Measurements from ENCODE around the gene UBE2V1. TPM values are rescaled to one million over a fixed set of nuclear protein-coding genes. Genes with fewer than 3 reads are reported as not detected.

The UBE2V1 gene
- total and polyA plus RNA-seq, 2 of the 13 experiments (the other 11 are each of a cell fraction or from before 2014, with no cell fraction given): 81.3 to 132 TPM

DNA sequence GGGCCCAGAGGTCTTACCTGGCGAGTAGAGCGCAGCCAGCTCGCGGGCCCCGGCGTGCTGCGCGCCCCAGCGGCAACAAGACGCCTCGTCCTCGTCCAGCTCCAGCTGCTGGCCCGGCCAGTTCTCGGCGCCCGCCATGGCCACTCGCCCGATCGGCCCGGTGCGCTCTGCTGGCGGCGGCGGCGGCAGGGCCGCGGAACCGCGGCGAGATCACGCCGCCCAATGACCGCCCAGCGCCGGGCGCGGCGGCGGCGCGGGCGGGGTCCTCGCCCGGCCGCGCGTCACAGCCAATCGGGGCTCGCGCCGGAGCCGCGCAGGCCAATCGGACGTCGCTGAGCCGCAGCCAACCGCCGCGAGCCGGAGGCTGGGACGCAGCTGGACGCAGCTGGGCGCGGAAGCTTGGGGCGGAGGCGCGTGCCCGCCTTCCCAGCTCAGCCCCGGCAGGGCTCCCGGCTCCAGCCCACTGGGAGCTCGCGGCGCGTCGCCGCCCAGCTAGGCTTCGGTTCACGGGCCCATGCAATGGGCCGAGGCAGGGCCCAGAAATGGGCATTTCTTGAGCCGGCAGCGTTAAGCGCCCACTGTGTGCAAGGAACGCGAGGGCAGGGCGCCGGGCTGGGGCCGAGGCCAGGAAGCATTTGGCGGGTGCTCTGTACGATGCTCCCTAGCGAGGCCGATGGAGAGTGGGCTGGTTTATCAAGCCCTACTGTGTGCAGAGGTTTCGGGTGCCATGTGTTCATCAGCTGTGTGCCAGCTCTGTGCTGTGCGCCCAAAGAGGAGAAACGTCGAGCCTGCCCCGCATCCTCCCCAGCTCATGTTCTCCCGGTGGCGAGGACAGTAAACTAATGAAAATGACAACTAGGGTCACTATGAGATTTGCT is 40.8 kb upstream of the UBE2V1 start, which contains the start of gene PEDS1 (continued):
- TF ChIP-seq, protein P1, sequence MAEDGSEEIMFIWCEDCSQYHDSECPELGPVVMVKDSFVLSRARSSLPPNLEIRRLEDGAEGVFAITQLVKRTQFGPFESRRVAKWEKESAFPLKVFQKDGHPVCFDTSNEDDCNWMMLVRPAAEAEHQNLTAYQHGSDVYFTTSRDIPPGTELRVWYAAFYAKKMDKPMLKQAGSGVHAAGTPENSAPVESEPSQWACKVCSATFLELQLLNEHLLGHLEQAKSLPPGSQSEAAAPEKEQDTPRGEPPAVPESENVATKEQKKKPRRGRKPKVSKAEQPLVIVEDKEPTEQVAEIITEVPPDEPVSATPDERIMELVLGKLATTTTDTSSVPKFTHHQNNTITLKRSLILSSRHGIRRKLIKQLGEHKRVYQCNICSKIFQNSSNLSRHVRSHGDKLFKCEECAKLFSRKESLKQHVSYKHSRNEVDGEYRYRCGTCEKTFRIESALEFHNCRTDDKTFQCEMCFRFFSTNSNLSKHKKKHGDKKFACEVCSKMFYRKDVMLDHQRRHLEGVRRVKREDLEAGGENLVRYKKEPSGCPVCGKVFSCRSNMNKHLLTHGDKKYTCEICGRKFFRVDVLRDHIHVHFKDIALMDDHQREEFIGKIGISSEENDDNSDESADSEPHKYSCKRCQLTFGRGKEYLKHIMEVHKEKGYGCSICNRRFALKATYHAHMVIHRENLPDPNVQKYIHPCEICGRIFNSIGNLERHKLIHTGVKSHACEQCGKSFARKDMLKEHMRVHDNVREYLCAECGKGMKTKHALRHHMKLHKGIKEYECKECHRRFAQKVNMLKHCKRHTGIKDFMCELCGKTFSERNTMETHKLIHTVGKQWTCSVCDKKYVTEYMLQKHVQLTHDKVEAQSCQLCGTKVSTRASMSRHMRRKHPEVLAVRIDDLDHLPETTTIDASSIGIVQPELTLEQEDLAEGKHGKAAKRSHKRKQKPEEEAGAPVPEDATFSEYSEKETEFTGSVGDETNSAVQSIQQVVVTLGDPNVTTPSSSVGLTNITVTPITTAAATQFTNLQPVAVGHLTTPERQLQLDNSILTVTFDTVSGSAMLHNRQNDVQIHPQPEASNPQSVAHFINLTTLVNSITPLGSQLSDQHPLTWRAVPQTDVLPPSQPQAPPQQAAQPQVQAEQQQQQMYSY (CRISPR knock-in tag; IDR thresholded peaks at IDR 0.05): 0 out of 2 replicates have a peak, but pooled peaks have one; percentile 11
- TF ChIP-seq RARA (CRISPR knock-in tag; IDR thresholded peaks at IDR 0.05) (peak; percentile 47), SNAI1 (CRISPR knock-in tag; IDR thresholded peaks at IDR 0.05; ENCODE audit: borderline replicate concordance) (0 out of 2 replicates have a peak, but pooled peaks have one; percentile 86), ZNF607 (CRISPR knock-in tag; IDR thresholded peaks at IDR 0.05; ENCODE audit: borderline replicate concordance) (peak; percentile 100), ZNF577 (CRISPR knock-in tag; IDR thresholded peaks at IDR 0.05; ENCODE audit: borderline replicate concordance, low read depth) (peak; percentile 49; the same call in 1 of the 2 replicates)
- TF ChIP-seq, protein P2, sequence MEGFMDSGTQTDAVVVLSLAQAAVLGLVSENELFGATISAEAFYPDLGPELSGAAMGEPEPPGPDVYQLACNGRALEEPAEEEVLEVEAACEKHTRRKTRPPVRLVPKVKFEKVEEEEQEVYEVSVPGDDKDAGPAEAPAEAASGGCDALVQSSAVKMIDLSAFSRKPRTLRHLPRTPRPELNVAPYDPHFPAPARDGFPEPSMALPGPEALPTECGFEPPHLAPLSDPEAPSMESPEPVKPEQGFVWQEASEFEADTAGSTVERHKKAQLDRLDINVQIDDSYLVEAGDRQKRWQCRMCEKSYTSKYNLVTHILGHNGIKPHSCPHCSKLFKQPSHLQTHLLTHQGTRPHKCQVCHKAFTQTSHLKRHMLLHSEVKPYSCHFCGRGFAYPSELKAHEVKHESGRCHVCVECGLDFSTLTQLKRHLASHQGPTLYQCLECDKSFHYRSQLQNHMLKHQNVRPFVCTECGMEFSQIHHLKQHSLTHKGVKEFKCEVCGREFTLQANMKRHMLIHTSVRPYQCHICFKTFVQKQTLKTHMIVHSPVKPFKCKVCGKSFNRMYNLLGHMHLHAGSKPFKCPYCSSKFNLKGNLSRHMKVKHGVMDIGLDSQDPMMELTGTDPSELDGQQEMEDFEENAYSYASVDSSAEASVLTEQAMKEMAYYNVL (CRISPR knock-in tag; IDR thresholded peaks at IDR 0.05; ENCODE audit: borderline replicate concordance): 0 out of 2 replicates have a peak, but pooled peaks have one; percentile 20
- TF ChIP-seq, protein P3, sequence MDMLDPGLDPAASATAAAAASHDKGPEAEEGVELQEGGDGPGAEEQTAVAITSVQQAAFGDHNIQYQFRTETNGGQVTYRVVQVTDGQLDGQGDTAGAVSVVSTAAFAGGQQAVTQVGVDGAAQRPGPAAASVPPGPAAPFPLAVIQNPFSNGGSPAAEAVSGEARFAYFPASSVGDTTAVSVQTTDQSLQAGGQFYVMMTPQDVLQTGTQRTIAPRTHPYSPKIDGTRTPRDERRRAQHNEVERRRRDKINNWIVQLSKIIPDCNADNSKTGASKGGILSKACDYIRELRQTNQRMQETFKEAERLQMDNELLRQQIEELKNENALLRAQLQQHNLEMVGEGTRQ (IDR thresholded peaks at IDR 0.05; ENCODE audit: low read depth, low read length): 0 out of 2 replicates have a peak, but pooled peaks have one; percentile 27
- TF ChIP-seq, protein P3 (CRISPR knock-in tag; IDR thresholded peaks at IDR 0.05; ENCODE audit: borderline replicate concordance): peak; percentile 55; the same call in 1 of the 2 replicates
- TF ChIP-seq, protein P4, sequence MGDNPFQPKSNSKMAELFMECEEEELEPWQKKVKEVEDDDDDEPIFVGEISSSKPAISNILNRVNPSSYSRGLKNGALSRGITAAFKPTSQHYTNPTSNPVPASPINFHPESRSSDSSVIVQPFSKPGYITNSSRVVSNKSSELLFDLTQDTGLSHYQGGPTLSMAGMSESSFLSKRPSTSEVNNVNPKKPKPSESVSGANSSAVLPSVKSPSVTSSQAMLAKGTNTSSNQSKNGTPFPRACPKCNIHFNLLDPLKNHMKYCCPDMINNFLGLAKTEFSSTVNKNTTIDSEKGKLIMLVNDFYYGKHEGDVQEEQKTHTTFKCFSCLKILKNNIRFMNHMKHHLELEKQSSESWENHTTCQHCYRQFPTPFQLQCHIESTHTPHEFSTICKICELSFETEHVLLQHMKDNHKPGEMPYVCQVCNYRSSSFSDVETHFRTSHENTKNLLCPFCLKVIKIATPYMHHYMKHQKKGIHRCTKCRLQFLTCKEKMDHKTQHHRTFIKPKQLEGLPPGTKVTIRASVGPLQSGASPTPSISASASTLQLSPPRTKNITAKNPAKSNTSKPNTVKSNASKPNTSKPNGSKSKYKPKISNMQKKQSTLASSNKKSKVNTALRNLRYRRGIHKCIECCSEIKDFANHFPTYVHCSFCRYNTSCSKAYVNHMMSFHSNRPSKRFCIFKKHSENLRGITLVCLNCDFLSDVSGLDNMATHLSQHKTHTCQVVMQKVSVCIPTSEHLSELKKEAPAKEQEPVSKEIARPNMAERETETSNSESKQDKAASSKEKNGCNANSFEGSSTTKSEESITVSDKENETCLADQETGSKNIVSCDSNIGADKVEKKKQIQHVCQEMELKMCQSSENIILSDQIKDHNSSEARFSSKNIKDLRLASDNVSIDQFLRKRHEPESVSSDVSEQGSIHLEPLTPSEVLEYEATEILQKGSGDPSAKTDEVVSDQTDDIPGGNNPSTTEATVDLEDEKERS (CRISPR knock-in tag; IDR thresholded peaks at IDR 0.05): peak; percentile 79; the same call in 1 of the 2 replicates
- TF ChIP-seq, protein P5, sequence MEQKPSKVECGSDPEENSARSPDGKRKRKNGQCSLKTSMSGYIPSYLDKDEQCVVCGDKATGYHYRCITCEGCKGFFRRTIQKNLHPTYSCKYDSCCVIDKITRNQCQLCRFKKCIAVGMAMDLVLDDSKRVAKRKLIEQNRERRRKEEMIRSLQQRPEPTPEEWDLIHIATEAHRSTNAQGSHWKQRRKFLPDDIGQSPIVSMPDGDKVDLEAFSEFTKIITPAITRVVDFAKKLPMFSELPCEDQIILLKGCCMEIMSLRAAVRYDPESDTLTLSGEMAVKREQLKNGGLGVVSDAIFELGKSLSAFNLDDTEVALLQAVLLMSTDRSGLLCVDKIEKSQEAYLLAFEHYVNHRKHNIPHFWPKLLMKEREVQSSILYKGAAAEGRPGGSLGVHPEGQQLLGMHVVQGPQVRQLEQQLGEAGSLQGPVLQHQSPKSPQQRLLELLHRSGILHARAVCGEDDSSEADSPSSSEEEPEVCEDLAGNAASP (CRISPR knock-in tag; IDR thresholded peaks at IDR 0.05; ENCODE audit: borderline replicate concordance): peak; percentile 59; the same call in 1 of the 2 replicates
